IPS-20b (cell line): ENCODE data around the gene ADD2.

Experiments
- H3K27ac ChIP-seq: one replicate; pipeline ENCODE4 v1.5.1; 2013; ENCODE audit warnings: low read length
- H3K27me3 ChIP-seq: 2 replicates; pipeline ENCODE4 v1.6.1; 2013; ENCODE audit warnings: mild to moderate bottlenecking, low read length, inconsistent platforms; ENCODE audit not compliant: insufficient read depth
- H3K36me3 ChIP-seq: 2 replicates; pipeline ENCODE4 v1.6.1; 2013; ENCODE audit warnings: low read depth, mild to moderate bottlenecking, inconsistent platforms, low read length, moderate library complexity; ENCODE audit not compliant: insufficient read depth
- H3K4me1 ChIP-seq: 2 replicates; pipeline ENCODE4 v1.6.1; 2013; ENCODE audit warnings: mild to moderate bottlenecking, control low read depth, inconsistent platforms, low read length, moderate library complexity; ENCODE audit not compliant: insufficient read depth
- H3K4me3 ChIP-seq: 2 replicates; pipeline ENCODE4 v1.5.1; 2013; ENCODE audit warnings: mild to moderate bottlenecking, low read length, inconsistent platforms
- H3K9ac ChIP-seq: 2 replicates; pipeline ENCODE4 v1.6.1; 2013; ENCODE audit warnings: low read depth, mild to moderate bottlenecking, inconsistent platforms, low read length, moderate library complexity
- H3K9me3 ChIP-seq: 2 replicates; pipeline ENCODE4 v1.6.1; 2013; ENCODE audit warnings: mild to moderate bottlenecking, low read depth, low read length, inconsistent platforms; ENCODE audit not compliant: insufficient read depth

The ADD2 gene

DNA sequence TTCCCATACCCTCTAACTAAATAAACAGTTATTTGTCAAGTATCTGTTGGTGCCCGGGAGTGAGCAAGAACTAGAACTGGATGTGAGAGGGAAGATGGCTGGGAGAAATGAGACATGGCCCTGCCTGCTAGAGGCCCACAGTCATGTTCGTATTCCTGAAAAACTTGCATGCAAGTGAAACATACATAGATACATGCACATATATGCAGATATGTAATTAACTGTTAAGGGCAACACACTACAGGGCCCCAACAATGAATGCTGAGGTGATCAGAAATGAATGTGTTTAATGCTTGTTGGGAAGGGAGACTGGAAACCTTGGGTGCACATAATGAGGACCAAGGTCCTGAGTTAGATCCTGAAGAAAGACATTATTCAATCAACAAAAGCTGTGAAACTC, 49.8 kb downstream of the ADD2 start:
- Histone ChIP-seq H3K27ac (no peak overlapping the region), H3K9me3 (no peaks in the 10 kb centered on the region), H3K4me3 (no peak overlapping the region), H3K27me3 (no peaks in the 10 kb centered on the region), H3K9ac (no peak overlapping the region), H3K36me3 (no peaks in the 10 kb centered on the region), H3K4me1 (peaks cover 20% of the 10 kb centered on the region)

GRCh38 chr2:70717431-70718038, 50.5 kb downstream of the ADD2 start:
- peaks cover 20% of the 10 kb centered on the region for H3K4me1 ChIP-seq

DNA sequence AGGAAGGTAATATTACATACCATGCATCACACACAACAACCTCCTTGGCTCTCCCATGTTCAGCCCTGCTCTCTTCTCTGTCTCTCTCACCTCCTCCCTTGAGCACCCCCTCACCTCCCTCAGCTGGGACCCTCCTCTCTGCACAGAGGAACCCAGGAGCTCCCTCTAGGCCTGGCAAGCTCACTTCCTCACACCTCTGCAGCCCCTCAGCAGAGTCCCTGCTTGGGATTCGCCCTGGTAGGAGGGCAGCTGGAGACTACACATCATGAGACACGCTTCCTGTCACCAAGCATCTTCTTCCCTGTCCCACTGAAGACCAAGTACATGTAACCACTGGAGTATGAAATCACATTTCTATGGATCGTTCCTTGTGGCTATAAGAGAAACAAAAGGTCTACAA, 51.0 kb downstream of the ADD2 start:
- Histone ChIP-seq H3K4me1 (peaks cover 20% of the 10 kb centered on the region), H3K27me3 (no peaks in the 10 kb centered on the region), H3K27ac (no peak overlapping the region), H3K4me3 (no peak overlapping the region), H3K9me3 (no peaks in the 10 kb centered on the region), H3K9ac (no peak overlapping the region), H3K36me3 (peaks cover 7% of the 10 kb centered on the region; the same call in 1 of the 2 replicates)

More at GRCh38 chr2:70717431-70718038, 50.5 kb downstream of the ADD2 start:
- Histone ChIP-seq H3K36me3 (peaks cover 5% of the 10 kb centered on the region; the same call in 1 of the 2 replicates), H3K9ac (no peak overlapping the region), H3K27me3 (no peaks in the 10 kb centered on the region), H3K27ac (no peak overlapping the region), H3K9me3 (no peaks in the 10 kb centered on the region), H3K4me3 (no peak overlapping the region)

DNA sequence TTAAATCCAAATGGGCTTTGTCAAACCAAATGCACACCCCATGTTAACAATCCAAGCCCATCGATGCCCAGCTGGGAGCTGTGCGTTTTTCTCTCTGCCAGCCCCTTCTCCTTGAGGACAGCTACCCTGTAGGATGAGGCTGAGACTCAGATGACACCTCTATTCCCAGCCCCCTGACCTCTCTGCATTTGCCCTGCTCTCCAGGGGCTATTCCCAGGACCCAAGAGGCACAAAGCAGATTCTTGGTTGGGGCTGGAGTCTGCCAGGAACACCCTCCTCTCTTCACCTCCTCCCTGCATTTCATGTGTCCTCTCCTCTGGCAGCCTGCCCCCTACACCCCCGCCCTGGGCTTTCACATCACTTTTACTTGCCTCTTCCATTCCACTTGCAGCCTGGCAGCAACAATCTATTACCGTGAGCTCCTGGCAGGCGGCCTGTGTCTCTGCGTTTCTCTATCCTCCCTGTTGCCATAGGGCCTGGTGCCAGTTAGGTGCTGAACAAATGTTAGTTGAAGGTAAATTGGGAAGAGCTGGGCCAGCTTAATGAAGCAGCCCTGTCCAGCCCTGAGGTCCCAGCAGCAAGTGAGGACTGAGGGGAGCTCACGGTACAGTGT, 51.8 kb downstream of the ADD2 start:
- no peak overlapping the region for H3K4me3 ChIP-seq
- H3K4me1 ChIP-seq: peaks cover 23% of the 10 kb centered on the region
- peaks cover 14% of the 10 kb centered on the region; the same call in 1 of the 2 replicates for H3K36me3 ChIP-seq
- no peaks in the 10 kb centered on the region for H3K27me3 ChIP-seq
- no peak overlapping the region for H3K27ac ChIP-seq
- no peaks in the 10 kb centered on the region for H3K9me3 ChIP-seq
- H3K9ac ChIP-seq: no peak overlapping the region

DNA sequence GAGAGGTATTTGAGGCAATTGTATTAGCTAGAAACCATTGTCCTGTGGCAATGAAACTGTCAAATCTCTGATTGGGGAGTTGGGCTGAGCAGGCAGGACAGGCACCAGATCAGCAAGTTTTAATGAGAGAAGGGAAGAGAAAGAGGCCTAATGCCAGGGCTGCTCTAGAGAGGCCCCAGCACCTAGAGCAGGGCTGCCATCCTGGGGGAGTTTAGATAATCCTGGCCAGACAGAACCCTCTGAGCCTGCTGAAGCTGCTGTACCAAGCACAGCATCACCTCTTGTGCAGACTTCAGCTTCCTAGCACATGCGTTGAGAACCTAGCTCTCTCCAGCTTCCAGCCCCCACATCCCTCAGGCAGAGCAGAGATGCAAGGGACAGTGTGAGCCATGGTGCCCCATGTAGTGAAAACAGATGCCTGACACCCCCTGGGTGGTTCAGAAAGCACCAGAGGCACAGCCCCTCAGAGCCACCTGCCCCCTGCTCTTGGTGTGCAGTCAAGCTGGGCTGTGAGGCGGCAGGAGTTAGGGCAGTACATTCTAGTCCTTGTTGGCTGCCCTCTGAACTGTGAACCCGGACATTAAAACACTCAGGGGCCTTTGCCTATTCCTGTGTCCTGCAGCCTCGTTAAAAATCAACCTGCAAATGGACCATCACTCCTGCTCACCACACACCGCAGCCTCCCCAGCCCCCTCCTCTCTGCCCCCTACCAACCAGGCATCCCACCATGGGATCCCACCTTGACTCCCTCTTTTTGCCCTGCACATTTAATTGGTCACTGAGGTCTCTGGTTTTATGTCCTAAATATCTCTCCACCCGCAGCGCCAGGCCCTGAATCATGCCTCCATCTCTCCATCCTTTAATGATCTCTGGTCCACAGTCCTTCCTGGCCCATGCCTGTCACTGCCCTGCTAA, 52.7 kb downstream of the ADD2 start:
- H3K36me3 ChIP-seq: peaks cover 23% of the 10 kb centered on the region; the same call in 1 of the 2 replicates
- H3K9ac ChIP-seq: no peak overlapping the region
- H3K27me3 ChIP-seq: no peaks in the 10 kb centered on the region
- peaks cover 28% of the 10 kb centered on the region for H3K4me1 ChIP-seq
- H3K27ac ChIP-seq: no peak overlapping the region
- H3K4me3 ChIP-seq: no peak overlapping the region
- H3K9me3 ChIP-seq: no peaks in the 10 kb centered on the region

DNA sequence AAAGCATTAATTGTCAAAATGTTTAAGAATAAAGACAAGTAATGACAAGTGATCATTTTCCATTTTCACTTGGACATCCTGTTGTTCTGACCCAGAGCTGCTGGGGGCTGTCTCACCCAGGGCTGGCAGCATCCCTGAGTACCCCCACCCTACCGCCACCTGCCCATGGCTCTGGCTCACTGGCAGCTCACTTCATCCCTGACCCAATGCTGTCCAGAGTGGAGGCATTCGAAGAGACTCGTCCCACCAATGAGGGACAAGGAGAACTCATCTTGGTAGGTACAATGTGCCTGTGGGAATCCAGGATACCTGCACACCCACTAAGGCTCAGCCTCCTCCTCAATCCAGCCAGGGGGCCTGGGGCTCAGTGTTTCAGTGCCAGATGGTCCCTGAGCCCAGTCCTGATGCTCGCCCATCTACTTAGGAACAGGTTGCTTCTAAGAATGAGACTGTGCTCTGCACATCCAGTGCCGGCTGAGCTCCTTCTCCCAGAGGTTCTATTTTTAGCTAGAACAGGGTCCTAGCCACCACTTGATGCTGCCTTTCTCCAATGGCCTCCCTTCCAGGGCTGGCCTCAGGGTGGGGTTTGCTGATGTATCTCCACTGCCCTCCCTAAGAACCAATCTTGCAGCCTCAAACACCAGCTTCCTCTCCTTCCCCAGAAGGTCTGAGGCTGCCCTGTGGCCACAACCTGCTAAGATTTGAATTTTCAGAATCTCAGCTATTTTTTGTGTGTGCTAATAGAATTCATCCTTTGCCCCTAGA, 53.7 kb downstream of the ADD2 start:
- H3K27ac ChIP-seq: no peak overlapping the region
- peaks cover 24% of the 10 kb centered on the region; the same call in 1 of the 2 replicates for H3K36me3 ChIP-seq
- H3K9me3 ChIP-seq: no peaks in the 10 kb centered on the region
- H3K9ac ChIP-seq: no peak overlapping the region
- H3K4me1 ChIP-seq: peaks cover 28% of the 10 kb centered on the region
- no peak overlapping the region for H3K4me3 ChIP-seq
- H3K27me3 ChIP-seq: no peaks in the 10 kb centered on the region

- Histone ChIP-seq H3K4me1 (peaks cover 28% of the 10 kb centered on the region), H3K4me3 (no peak overlapping the region), H3K27me3 (no peaks in the 10 kb centered on the region), H3K9ac (no peak overlapping the region), H3K9me3 (no peaks in the 10 kb centered on the region), H3K27ac (no peak overlapping the region), H3K36me3 (peaks cover 38% of the 10 kb centered on the region; the same call in 1 of the 2 replicates)
Measured at GRCh38 chr2:70712916-70713315, 55.1 kb downstream of the ADD2 start.

- H3K4me1 ChIP-seq: peaks cover 28% of the 10 kb centered on the region
- no peaks in the 10 kb centered on the region for H3K27me3 ChIP-seq
- H3K4me3 ChIP-seq: no peak overlapping the region
- H3K27ac ChIP-seq: no peak overlapping the region
- no peaks in the 10 kb centered on the region for H3K9me3 ChIP-seq
- no peak overlapping the region for H3K9ac ChIP-seq
- H3K36me3 ChIP-seq: peaks cover 55% of the 10 kb centered on the region; the same call in 1 of the 2 replicates
Measured at GRCh38 chr2:70711191-70711590, 56.8 kb downstream of the ADD2 start.

- H3K27me3 ChIP-seq: no peaks in the 10 kb centered on the region
- no peak overlapping the region for H3K27ac ChIP-seq
- no peak overlapping the region for H3K4me3 ChIP-seq
- H3K4me1 ChIP-seq: peaks cover 20% of the 10 kb centered on the region
- H3K36me3 ChIP-seq: peaks cover 64% of the 10 kb centered on the region; the same call in 1 of the 2 replicates
- no peaks in the 10 kb centered on the region for H3K9me3 ChIP-seq
- no peak overlapping the region for H3K9ac ChIP-seq
Measured at GRCh38 chr2:70710038-70710690, 57.8 kb downstream of the ADD2 start.

GRCh38 chr2:70709275-70710037, 58.5 kb downstream of the ADD2 start:
- Histone ChIP-seq H3K27me3 (no peaks in the 10 kb centered on the region), H3K9ac (no peak overlapping the region), H3K4me1 (peaks cover 13% of the 10 kb centered on the region), H3K9me3 (no peaks in the 10 kb centered on the region), H3K36me3 (peaks cover 70% of the 10 kb centered on the region; the same call in 1 of the 2 replicates), H3K27ac (no peak overlapping the region), H3K4me3 (no peak overlapping the region)
